ENCODE results near the gene BTN2A1.

- TF ChIP-seq EP300 (IDR thresholded peaks at IDR 0.05; ENCODE audit: low read depth) (no peak), CTCF (IDR thresholded peaks at IDR 0.05) (no peak)
Measured at GRCh38 chr6:26408828-26409730, 48.7 kb upstream of the BTN2A1 start.

Data from transverse colon (tissue), 3 donors.